Hepatocyte (in vitro differentiated cells): ENCODE results near the gene KCNK15. TPM values are rescaled to one million over a fixed set of nuclear protein-coding genes. Genes with fewer than 3 reads are reported as not detected.

Experiments used
- DNase-seq: peaks from one replicate; pipeline ENCODE4 v3.0.0-alpha.2; 2016; ENCODE audit warnings: low spot score
- H2AFZ ChIP-seq: fragments of 200-600 bp; sonication (generic); 2 replicates; pipeline ENCODE4 v1.6.0; 2016; ENCODE audit warnings: antibody characterized with exemption, mild to moderate bottlenecking
- H3K27ac ChIP-seq: fragments of 200-600 bp; sonication (generic); 2 replicates; pipeline ENCODE4 v1.5.1; 2016; ENCODE audit warnings: mild to moderate bottlenecking
- H3K27me3 ChIP-seq: fragments of 200-600 bp; sonication (generic); 2 replicates; pipeline ENCODE4 v1.6.1; 2016
- H3K36me3 ChIP-seq: fragments of 200-600 bp; sonication (generic); replicated peaks from 2 replicates; pipeline ENCODE4 v1.5.1; 2016; ENCODE audit warnings: low read depth; ENCODE audit not compliant: insufficient read depth
- H3K4me1 ChIP-seq: fragments of 200-600 bp; sonication (generic); 2 replicates; pipeline ENCODE4 v1.5.1; 2016; ENCODE audit warnings: mild to moderate bottlenecking, moderate library complexity; ENCODE audit not compliant: insufficient read depth
- H3K4me2 ChIP-seq: fragments of 200-600 bp; sonication (generic); 2 replicates; pipeline ENCODE4 v1.6.0; 2016
- H3K4me3 ChIP-seq: fragments of 200-600 bp; sonication (generic); 2 replicates; pipeline ENCODE4 v1.5.1; 2016; ENCODE audit warnings: mild to moderate bottlenecking
- H3K79me2 ChIP-seq: fragments of 200-600 bp; sonication (generic); 2 replicates; pipeline ENCODE4 v1.6.0; 2017; ENCODE audit warnings: mild to moderate bottlenecking
- H3K9me2 ChIP-seq: fragments of 200-600 bp; sonication (generic); replicated peaks from 2 replicates; pipeline ENCODE4 v1.6.0; 2017; ENCODE audit warnings: mild to moderate bottlenecking; ENCODE audit not compliant: insufficient read depth
- H3K9me3 ChIP-seq: fragments of 200-600 bp; sonication (generic); 2 replicates; pipeline ENCODE4 v1.5.1; 2016; ENCODE audit warnings: low read depth, mild to moderate bottlenecking
- H4K20me1 ChIP-seq: fragments of 200-600 bp; sonication (generic); 2 replicates; pipeline ENCODE4 v1.6.0; 2016; ENCODE audit warnings: mild to moderate bottlenecking; ENCODE audit not compliant: insufficient read depth, poor library complexity, severe bottlenecking
- CTCF ChIP-seq: fragments of 200-600 bp; sonication (generic); IDR thresholded peaks from 2 replicates; pipeline ENCODE4 v1.5.1; 2016; ENCODE audit warnings: antibody characterized with exemption, mild to moderate bottlenecking; ENCODE audit not compliant: poor library complexity
- EZH2 ChIP-seq: fragments of 200-600 bp; sonication (generic); IDR thresholded peaks from 2 replicates; pipeline ENCODE4 v1.6.1; 2016; ENCODE audit warnings: antibody characterized with exemption, mild to moderate bottlenecking, borderline replicate concordance
- EZH2phosphoT487 ChIP-seq: fragments of 200-600 bp; sonication (generic); IDR thresholded peaks from one replicate; pipeline ENCODE4 v1.6.1; 2018; ENCODE audit warnings: antibody characterized with exemption, mild to moderate bottlenecking, low read depth, moderate library complexity; ENCODE audit not compliant: unreplicated experiment, severe bottlenecking
- WGBS: methylation state at CpG from one replicate; pipeline ENCODE4 v1.1.6; 2016; ENCODE audit warnings: low lambda C conversion rate; ENCODE audit errors: missing lambda C conversion rate; 5-methylcytosine and 5-hydroxymethylcytosine counted together
- polyA plus RNA-seq: library from polyadenylated mRNA; unstranded; fragments of >200 nt; fragmentation: Nextera tagmentation; extraction: Ambion mirVana; gene quantifications from 2 replicates; pipeline ENCODE4 v1.2.1, GENCODE V29; 2016
- total RNA-seq: library from RNA; depleted of rRNA; stranded (reverse); fragments of >200 nt; gene quantifications from 2 replicates; pipeline ENCODE4 v1.2.3, GENCODE V29; 2014

Gene KCNK15
- total and polyA plus RNA-seq, 2 experiments from 2014 or later = 1.7 to 4.3 TPM

- no peak for TF ChIP-seq EZH2
- no peak for TF ChIP-seq CTCF
- no peak for TF ChIP-seq EZH2phosphoT487
- Histone ChIP-seq H4K20me1 (no peaks in the 10 kb centered on the region), H3K27me3 (no peaks in the 10 kb centered on the region), H3K4me2 (no peak overlapping the region), H3K79me2 (no peaks in the 10 kb centered on the region), H3K4me3 (no peak overlapping the region), H2AFZ (no peak overlapping the region), H3K27ac (no peak overlapping the region), H3K36me3 (no peaks in the 10 kb centered on the region), H3K4me1 (no peaks in the 10 kb centered on the region), H3K9me3 (no peaks in the 10 kb centered on the region), H3K9me2 (no peaks in the 10 kb centered on the region)
- WGBS = 78% methylated on average over 11 of the region's 11 CpGs
- no peak for DNase-seq
Observed at GRCh38 chr20:44709380-44709779, 36.3 kb upstream of the KCNK15 start.

DNA sequence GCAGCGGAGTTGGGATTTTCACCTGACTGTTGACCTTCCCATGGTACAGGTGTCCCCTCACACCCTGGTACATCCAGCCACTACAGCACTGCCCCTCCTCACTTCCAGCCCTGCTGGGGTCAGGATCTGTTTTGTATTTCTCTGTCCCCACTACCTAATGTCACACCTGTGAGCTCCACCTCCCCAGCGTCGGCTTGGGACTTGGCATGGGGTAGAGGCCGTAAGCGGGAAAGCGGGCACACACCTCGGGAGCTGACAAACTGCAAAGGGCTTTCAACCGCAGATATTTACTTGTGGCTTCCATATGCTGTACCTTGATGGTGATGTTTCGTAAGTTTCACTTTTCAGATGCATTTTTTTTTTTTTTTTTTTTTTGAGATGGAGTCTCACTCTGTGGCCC is 35.9 kb upstream of the KCNK15 start:
- 96% methylated on average over 9 of the region's 9 CpGs for WGBS
- DNase-seq = no peak
- no peaks in the 10 kb centered on the region for H4K20me1 ChIP-seq
- no peak overlapping the region for H3K4me2 ChIP-seq
- H3K9me3 ChIP-seq = no peaks in the 10 kb centered on the region
- no peaks in the 10 kb centered on the region for H3K36me3 ChIP-seq
- no peaks in the 10 kb centered on the region for H3K27me3 ChIP-seq
- no peak overlapping the region for H3K27ac ChIP-seq
- TF ChIP-seq CTCF (no peak), EZH2 (no peak), EZH2phosphoT487 (no peak)
- no peak overlapping the region for H2AFZ ChIP-seq
- H3K4me3 ChIP-seq = no peak overlapping the region
- H3K79me2 ChIP-seq = no peaks in the 10 kb centered on the region
- no peaks in the 10 kb centered on the region for H3K9me2 ChIP-seq
- no peaks in the 10 kb centered on the region for H3K4me1 ChIP-seq

GRCh38 chr20:44711237-44711636 is 34.4 kb upstream of the KCNK15 start:
- no peaks in the 10 kb centered on the region for H3K9me3 ChIP-seq
- H4K20me1 ChIP-seq = no peaks in the 10 kb centered on the region
- DNase-seq = no peak
- no peak overlapping the region for H3K27ac ChIP-seq
- H2AFZ ChIP-seq = no peak overlapping the region
- H3K27me3 ChIP-seq = no peaks in the 10 kb centered on the region
- no peaks in the 10 kb centered on the region for H3K9me2 ChIP-seq
- TF ChIP-seq EZH2 (no peak), EZH2phosphoT487 (no peak), CTCF (no peak)
- no peak overlapping the region for H3K4me2 ChIP-seq
- no peaks in the 10 kb centered on the region for H3K4me1 ChIP-seq
- H3K36me3 ChIP-seq = no peaks in the 10 kb centered on the region
- 91% methylated on average over 8 of the region's 8 CpGs for WGBS
- no peak overlapping the region for H3K4me3 ChIP-seq
- H3K79me2 ChIP-seq = no peaks in the 10 kb centered on the region

GRCh38 chr20:44714102-44714700 is 31.5 kb upstream of the KCNK15 start:
- no peaks in the 10 kb centered on the region for H4K20me1 ChIP-seq
- H3K27me3 ChIP-seq = no peaks in the 10 kb centered on the region
- H3K4me1 ChIP-seq = no peaks in the 10 kb centered on the region
- H3K4me2 ChIP-seq = no peak overlapping the region
- no peaks in the 10 kb centered on the region for H3K9me3 ChIP-seq
- 96% methylated on average over 13 of the region's 13 CpGs for WGBS
- no peaks in the 10 kb centered on the region for H3K79me2 ChIP-seq
- H2AFZ ChIP-seq = no peak overlapping the region
- no peaks in the 10 kb centered on the region for H3K9me2 ChIP-seq
- no peak overlapping the region for H3K4me3 ChIP-seq
- H3K36me3 ChIP-seq = no peaks in the 10 kb centered on the region
- H3K27ac ChIP-seq = no peak overlapping the region
- DNase-seq = no peak
- TF ChIP-seq EZH2 (no peak), EZH2phosphoT487 (no peak), CTCF (no peak)
